ENCODE measurements around the gene COL27A1. TPM values are rescaled to one million over a fixed set of nuclear protein-coding genes. Genes with fewer than 3 reads are reported as not detected.

The COL27A1 gene
- total and polyA plus RNA-seq, 2 experiments from 2014 or later = 10.5 to 18.0 TPM

DNA sequence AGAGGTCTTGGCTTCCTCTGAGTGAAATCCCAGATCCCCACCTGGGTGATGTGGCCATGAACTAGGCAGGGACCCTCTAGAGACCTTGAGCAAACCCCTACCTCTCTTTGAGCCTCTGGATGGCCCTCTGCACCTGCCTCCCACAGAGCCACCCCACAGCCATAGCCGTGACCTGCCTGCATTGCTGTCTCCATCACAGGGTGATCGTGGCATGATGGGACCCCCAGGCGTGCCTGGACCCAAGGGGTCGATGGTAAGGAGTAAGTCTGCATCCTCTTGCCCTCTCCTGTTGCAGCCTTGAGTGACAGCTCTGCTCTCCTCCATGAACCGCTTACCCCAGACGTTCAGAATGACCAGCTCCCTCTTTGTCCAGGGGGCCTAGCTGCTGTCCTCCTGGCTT lies 97.1 kb downstream of the COL27A1 start:
- Mint-ChIP-seq H3K27ac (no peak overlapping the region), H3K27me3 (ENCODE audit: insufficient read depth, low read depth, poor library complexity) (peaks cover 14% of the 10 kb centered on the region), H3K4me3 (no peak overlapping the region), H3K9me3 (no peaks in the 10 kb centered on the region), H3K36me3 (ENCODE audit: low read depth) (no peaks in the 10 kb centered on the region), H3K4me1 (peaks cover under 1% of the 10 kb centered on the region; the same call in 1 of the 3 replicates)
- Histone ChIP-seq H3K4me1 (ENCODE audit: insufficient read depth) (no peaks in the 10 kb centered on the region), H3K36me3 (ENCODE audit: insufficient read depth) (no peaks in the 10 kb centered on the region), H2AFZ (no peak overlapping the region), H3K79me2 (replicated peaks; ENCODE audit: insufficient read depth) (no peaks in the 10 kb centered on the region), H3K27ac (ENCODE audit: low read depth) (no peak overlapping the region), H3F3A (replicated peaks; ENCODE audit: low read depth) (no peaks in the 10 kb centered on the region), H3K27me3 (ENCODE audit: insufficient read depth) (no peaks in the 10 kb centered on the region), H3K9me2 (ENCODE audit: insufficient read depth) (no peaks in the 10 kb centered on the region), H4K20me1 (replicated peaks; ENCODE audit: insufficient read depth) (no peaks in the 10 kb centered on the region; the same call in 1 of the 2 replicates), H3K4me2 (no peak overlapping the region), H3K4me3 (no peak overlapping the region)
- DNase-seq (ENCODE audit: low spot score) (no peak), ATAC-seq (no peak)
- no peak for TF ChIP-seq CREB1 (CRISPR knock-in tag; IDR thresholded peaks at IDR 0.05; ENCODE audit: low read depth)
- no peak for TF ChIP-seq STAT1 (IDR thresholded peaks at IDR 0.05; ENCODE audit: unreplicated experiment)
- TF ChIP-seq ZNF331 (CRISPR knock-in tag; IDR thresholded peaks at IDR 0.05; ENCODE audit: low read depth) = no peak
- TF ChIP-seq ZNF114 (CRISPR knock-in tag; IDR thresholded peaks at IDR 0.05) = no peak
- TF ChIP-seq, protein P1, sequence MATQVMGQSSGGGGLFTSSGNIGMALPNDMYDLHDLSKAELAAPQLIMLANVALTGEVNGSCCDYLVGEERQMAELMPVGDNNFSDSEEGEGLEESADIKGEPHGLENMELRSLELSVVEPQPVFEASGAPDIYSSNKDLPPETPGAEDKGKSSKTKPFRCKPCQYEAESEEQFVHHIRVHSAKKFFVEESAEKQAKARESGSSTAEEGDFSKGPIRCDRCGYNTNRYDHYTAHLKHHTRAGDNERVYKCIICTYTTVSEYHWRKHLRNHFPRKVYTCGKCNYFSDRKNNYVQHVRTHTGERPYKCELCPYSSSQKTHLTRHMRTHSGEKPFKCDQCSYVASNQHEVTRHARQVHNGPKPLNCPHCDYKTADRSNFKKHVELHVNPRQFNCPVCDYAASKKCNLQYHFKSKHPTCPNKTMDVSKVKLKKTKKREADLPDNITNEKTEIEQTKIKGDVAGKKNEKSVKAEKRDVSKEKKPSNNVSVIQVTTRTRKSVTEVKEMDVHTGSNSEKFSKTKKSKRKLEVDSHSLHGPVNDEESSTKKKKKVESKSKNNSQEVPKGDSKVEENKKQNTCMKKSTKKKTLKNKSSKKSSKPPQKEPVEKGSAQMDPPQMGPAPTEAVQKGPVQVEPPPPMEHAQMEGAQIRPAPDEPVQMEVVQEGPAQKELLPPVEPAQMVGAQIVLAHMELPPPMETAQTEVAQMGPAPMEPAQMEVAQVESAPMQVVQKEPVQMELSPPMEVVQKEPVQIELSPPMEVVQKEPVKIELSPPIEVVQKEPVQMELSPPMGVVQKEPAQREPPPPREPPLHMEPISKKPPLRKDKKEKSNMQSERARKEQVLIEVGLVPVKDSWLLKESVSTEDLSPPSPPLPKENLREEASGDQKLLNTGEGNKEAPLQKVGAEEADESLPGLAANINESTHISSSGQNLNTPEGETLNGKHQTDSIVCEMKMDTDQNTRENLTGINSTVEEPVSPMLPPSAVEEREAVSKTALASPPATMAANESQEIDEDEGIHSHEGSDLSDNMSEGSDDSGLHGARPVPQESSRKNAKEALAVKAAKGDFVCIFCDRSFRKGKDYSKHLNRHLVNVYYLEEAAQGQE (IDR thresholded peaks at IDR 0.05; ENCODE audit: unreplicated experiment) = no peak
- no peak for TF ChIP-seq ZNF462 (CRISPR knock-in tag; IDR thresholded peaks at IDR 0.05)
- TF ChIP-seq EZH2 (IDR thresholded peaks at IDR 0.05; ENCODE audit: low read depth, unreplicated experiment) = no peak
- TF ChIP-seq, protein P2, sequence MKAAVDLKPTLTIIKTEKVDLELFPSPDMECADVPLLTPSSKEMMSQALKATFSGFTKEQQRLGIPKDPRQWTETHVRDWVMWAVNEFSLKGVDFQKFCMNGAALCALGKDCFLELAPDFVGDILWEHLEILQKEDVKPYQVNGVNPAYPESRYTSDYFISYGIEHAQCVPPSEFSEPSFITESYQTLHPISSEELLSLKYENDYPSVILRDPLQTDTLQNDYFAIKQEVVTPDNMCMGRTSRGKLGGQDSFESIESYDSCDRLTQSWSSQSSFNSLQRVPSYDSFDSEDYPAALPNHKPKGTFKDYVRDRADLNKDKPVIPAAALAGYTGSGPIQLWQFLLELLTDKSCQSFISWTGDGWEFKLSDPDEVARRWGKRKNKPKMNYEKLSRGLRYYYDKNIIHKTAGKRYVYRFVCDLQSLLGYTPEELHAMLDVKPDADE (IDR thresholded peaks at IDR 0.05) = no peak
- no peak for TF ChIP-seq EZH2phosphoT487 (IDR thresholded peaks at IDR 0.05; ENCODE audit: unreplicated experiment)
- TF ChIP-seq CTCF (conservative IDR thresholded peaks at IDR 0.05; ENCODE audit: low read depth in 2 of 2) = no peak
- no peak for TF ChIP-seq JUNB (IDR thresholded peaks at IDR 0.05; ENCODE audit: unreplicated experiment)
- no peak for TF ChIP-seq NANOG (IDR thresholded peaks at IDR 0.05; ENCODE audit: borderline replicate concordance)
- no peak for TF ChIP-seq POLR2AphosphoS5 (IDR thresholded peaks at IDR 0.05; ENCODE audit: low read depth)

Data from GM23338 (cell line).